Hepatocyte (in vitro differentiated cells): ENCODE data around the gene HES1. TPM values are rescaled to one million over a fixed set of nuclear protein-coding genes. Genes with fewer than 3 reads are reported as not detected.

ENCODE experiments used
- DNase-seq: peaks from one replicate; pipeline ENCODE4 v3.0.0-alpha.2; 2016; ENCODE audit warnings: low spot score
- H2AFZ ChIP-seq: fragments of 200-600 bp; sonication (generic); 2 replicates; pipeline ENCODE4 v1.6.0; 2016; ENCODE audit warnings: antibody characterized with exemption, mild to moderate bottlenecking
- H3K27ac ChIP-seq: fragments of 200-600 bp; sonication (generic); 2 replicates; pipeline ENCODE4 v1.5.1; 2016; ENCODE audit warnings: mild to moderate bottlenecking
- H3K27me3 ChIP-seq: fragments of 200-600 bp; sonication (generic); 2 replicates; pipeline ENCODE4 v1.6.1; 2016
- H3K36me3 ChIP-seq: fragments of 200-600 bp; sonication (generic); replicated peaks from 2 replicates; pipeline ENCODE4 v1.5.1; 2016; ENCODE audit warnings: low read depth; ENCODE audit not compliant: insufficient read depth
- H3K4me1 ChIP-seq: fragments of 200-600 bp; sonication (generic); 2 replicates; pipeline ENCODE4 v1.5.1; 2016; ENCODE audit warnings: mild to moderate bottlenecking, moderate library complexity; ENCODE audit not compliant: insufficient read depth
- H3K4me2 ChIP-seq: fragments of 200-600 bp; sonication (generic); 2 replicates; pipeline ENCODE4 v1.6.0; 2016
- H3K4me3 ChIP-seq: fragments of 200-600 bp; sonication (generic); 2 replicates; pipeline ENCODE4 v1.5.1; 2016; ENCODE audit warnings: mild to moderate bottlenecking
- H3K79me2 ChIP-seq: fragments of 200-600 bp; sonication (generic); 2 replicates; pipeline ENCODE4 v1.6.0; 2017; ENCODE audit warnings: mild to moderate bottlenecking
- H3K9me2 ChIP-seq: fragments of 200-600 bp; sonication (generic); replicated peaks from 2 replicates; pipeline ENCODE4 v1.6.0; 2017; ENCODE audit warnings: mild to moderate bottlenecking; ENCODE audit not compliant: insufficient read depth
- H3K9me3 ChIP-seq: fragments of 200-600 bp; sonication (generic); 2 replicates; pipeline ENCODE4 v1.5.1; 2016; ENCODE audit warnings: low read depth, mild to moderate bottlenecking
- H4K20me1 ChIP-seq: fragments of 200-600 bp; sonication (generic); 2 replicates; pipeline ENCODE4 v1.6.0; 2016; ENCODE audit warnings: mild to moderate bottlenecking; ENCODE audit not compliant: insufficient read depth, poor library complexity, severe bottlenecking
- CTCF ChIP-seq: fragments of 200-600 bp; sonication (generic); IDR thresholded peaks from 2 replicates; pipeline ENCODE4 v1.5.1; 2016; ENCODE audit warnings: antibody characterized with exemption, mild to moderate bottlenecking; ENCODE audit not compliant: poor library complexity
- EZH2 ChIP-seq: fragments of 200-600 bp; sonication (generic); IDR thresholded peaks from 2 replicates; pipeline ENCODE4 v1.6.1; 2016; ENCODE audit warnings: antibody characterized with exemption, mild to moderate bottlenecking, borderline replicate concordance
- EZH2phosphoT487 ChIP-seq: fragments of 200-600 bp; sonication (generic); IDR thresholded peaks from one replicate; pipeline ENCODE4 v1.6.1; 2018; ENCODE audit warnings: antibody characterized with exemption, mild to moderate bottlenecking, low read depth, moderate library complexity; ENCODE audit not compliant: unreplicated experiment, severe bottlenecking
- WGBS: methylation state at CpG from one replicate; pipeline ENCODE4 v1.1.6; 2016; ENCODE audit warnings: low lambda C conversion rate; ENCODE audit errors: missing lambda C conversion rate; 5-methylcytosine and 5-hydroxymethylcytosine counted together
- polyA plus RNA-seq: library from polyadenylated mRNA; unstranded; fragments of >200 nt; fragmentation: Nextera tagmentation; extraction: Ambion mirVana; gene quantifications from 2 replicates; pipeline ENCODE4 v1.2.1, GENCODE V29; 2016
- total RNA-seq: library from RNA; depleted of rRNA; stranded (reverse); fragments of >200 nt; gene quantifications from 2 replicates; pipeline ENCODE4 v1.2.3, GENCODE V29; 2014

Gene HES1
- total and polyA plus RNA-seq, 2 experiments from 2014 or later: 131 to 136 TPM

- H3K4me1 ChIP-seq: peaks cover 22% of the 10 kb centered on the region
- H3K79me2 ChIP-seq: no peaks in the 10 kb centered on the region
- no peak overlapping the region for H3K4me2 ChIP-seq
- no peak for TF ChIP-seq EZH2phosphoT487
- TF ChIP-seq EZH2: no peak
- no peak for TF ChIP-seq CTCF
- WGBS: 89% methylated on average over 9 of the region's 9 CpGs
- H2AFZ ChIP-seq: no peak overlapping the region
- no peak overlapping the region for H3K4me3 ChIP-seq
- H3K27me3 ChIP-seq: no peaks in the 10 kb centered on the region
- H4K20me1 ChIP-seq: no peaks in the 10 kb centered on the region
- H3K9me3 ChIP-seq: no peaks in the 10 kb centered on the region
- H3K9me2 ChIP-seq: no peaks in the 10 kb centered on the region
- H3K27ac ChIP-seq: no peak overlapping the region
- no peaks in the 10 kb centered on the region for H3K36me3 ChIP-seq
- no peak for DNase-seq
Measured at GRCh38 chr3:194156095-194156494, 20.1 kb downstream of the HES1 start.

GRCh38 chr3:194158942-194159439, 23.0 kb downstream of the HES1 start:
- H3K9me2 ChIP-seq: no peaks in the 10 kb centered on the region
- no peaks in the 10 kb centered on the region for H4K20me1 ChIP-seq
- peak; percentile 58 for DNase-seq
- H3K9me3 ChIP-seq: no peaks in the 10 kb centered on the region
- no peaks in the 10 kb centered on the region for H3K79me2 ChIP-seq
- no peaks in the 10 kb centered on the region for H3K27me3 ChIP-seq
- TF ChIP-seq EZH2phosphoT487 (no peak), CTCF (no peak), EZH2 (no peak)
- H3K4me2 ChIP-seq: no peak overlapping the region
- H3K4me1 ChIP-seq: peaks cover 50% of the 10 kb centered on the region
- 89% methylated on average over 3 of the region's 3 CpGs for WGBS
- H2AFZ ChIP-seq: no peak overlapping the region
- peak overlapping the region; percentile 91 for H3K27ac ChIP-seq
- no peak overlapping the region for H3K4me3 ChIP-seq
- no peaks in the 10 kb centered on the region for H3K36me3 ChIP-seq

- peak overlapping the region; percentile 54 for H3K4me2 ChIP-seq
- WGBS: 83% methylated on average over 4 of the region's 4 CpGs
- TF ChIP-seq EZH2phosphoT487 (no peak), EZH2 (no peak), CTCF (no peak)
- no peaks in the 10 kb centered on the region for H3K27me3 ChIP-seq
- no peaks in the 10 kb centered on the region for H3K79me2 ChIP-seq
- H3K36me3 ChIP-seq: no peaks in the 10 kb centered on the region
- H3K4me1 ChIP-seq: peaks cover 50% of the 10 kb centered on the region
- H3K27ac ChIP-seq: peak overlapping the region; percentile 91
- no peak overlapping the region for H2AFZ ChIP-seq
- no peaks in the 10 kb centered on the region for H4K20me1 ChIP-seq
- H3K9me3 ChIP-seq: no peaks in the 10 kb centered on the region
- H3K9me2 ChIP-seq: no peaks in the 10 kb centered on the region
- no peak overlapping the region for H3K4me3 ChIP-seq
- no peak for DNase-seq
Measured at GRCh38 chr3:194160158-194160557, 24.2 kb downstream of the HES1 start.
